A549 (cell line): ENCODE measurements around the gene CALR3.

ENCODE experiments used
- FOSL2 ChIP-seq, 2 experiments: fragments of 450-650 bp in 1 of 2; fragments of >200 bp in 1 of 2; sonication (Bioruptor Twin) in 1 of 2; formaldehyde crosslinking; IDR thresholded peaks; 2 replicates each; pipeline versions ENCODE4 v1.5.0 to v1.6.1; 2016 to 2020; ENCODE audit warnings: mild to moderate bottlenecking in 1 of 2, moderate library complexity in 1 of 2
- RAD21 ChIP-seq, 2 experiments: fragments of >200 bp in 1 of 2; sonication (Bioruptor Twin) in 1 of 2; formaldehyde crosslinking in 1 of 2; IDR thresholded peaks in 1 of 2; conservative IDR thresholded peaks in 1 of 2; 2 replicates in 1 of 2; 3 replicates in 1 of 2; pipeline ENCODE4 v1.6.1; 2012 to 2018; ENCODE audit warnings: inconsistent platforms in 1 of 2
- TF ChIP-seq, protein P1 (sequence below): fragments of 450-650 bp; IDR thresholded peaks from 2 replicates; pipeline ENCODE4 v1.6.1; 2014; ENCODE audit warnings: antibody characterized with exemption
- TF ChIP-seq, protein P2 (sequence below): fragments of >200 bp; sonication (Bioruptor Twin); formaldehyde crosslinking; IDR thresholded peaks from 3 replicates; pipeline ENCODE4 v1.5.1; 2016
- TF ChIP-seq, protein P3 (sequence below): IDR thresholded peaks from 2 replicates; pipeline ENCODE4 v1.6.1; 2012

DNA sequence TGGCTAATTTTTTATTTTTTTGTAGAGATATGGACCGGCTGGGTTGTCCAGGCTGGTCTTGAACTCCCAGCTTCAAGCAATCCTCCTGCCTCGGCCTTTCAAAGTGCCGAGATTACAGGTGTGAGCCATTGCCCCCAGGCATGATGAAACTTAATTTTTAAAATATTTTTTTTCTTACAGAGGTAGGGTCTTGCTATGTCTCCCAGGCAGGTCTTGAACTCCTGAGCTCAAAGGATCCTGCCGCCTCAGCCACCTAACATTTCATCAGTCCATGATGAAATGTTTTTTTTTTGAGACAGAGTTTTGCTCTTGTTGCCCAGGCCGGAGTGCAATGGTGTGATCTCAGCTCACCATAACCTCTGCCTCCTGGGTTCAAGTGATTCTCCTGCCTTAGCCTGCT lies 12.6 kb upstream of the CALR3 start:
- TF ChIP-seq, protein P1, sequence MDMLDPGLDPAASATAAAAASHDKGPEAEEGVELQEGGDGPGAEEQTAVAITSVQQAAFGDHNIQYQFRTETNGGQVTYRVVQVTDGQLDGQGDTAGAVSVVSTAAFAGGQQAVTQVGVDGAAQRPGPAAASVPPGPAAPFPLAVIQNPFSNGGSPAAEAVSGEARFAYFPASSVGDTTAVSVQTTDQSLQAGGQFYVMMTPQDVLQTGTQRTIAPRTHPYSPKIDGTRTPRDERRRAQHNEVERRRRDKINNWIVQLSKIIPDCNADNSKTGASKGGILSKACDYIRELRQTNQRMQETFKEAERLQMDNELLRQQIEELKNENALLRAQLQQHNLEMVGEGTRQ, result no peak
- no peak for TF ChIP-seq RAD21 (conservative IDR thresholded peaks at IDR 0.05 in 1 of 2, IDR thresholded peaks at IDR 0.05 in 1 of 2)
- TF ChIP-seq, protein P2, sequence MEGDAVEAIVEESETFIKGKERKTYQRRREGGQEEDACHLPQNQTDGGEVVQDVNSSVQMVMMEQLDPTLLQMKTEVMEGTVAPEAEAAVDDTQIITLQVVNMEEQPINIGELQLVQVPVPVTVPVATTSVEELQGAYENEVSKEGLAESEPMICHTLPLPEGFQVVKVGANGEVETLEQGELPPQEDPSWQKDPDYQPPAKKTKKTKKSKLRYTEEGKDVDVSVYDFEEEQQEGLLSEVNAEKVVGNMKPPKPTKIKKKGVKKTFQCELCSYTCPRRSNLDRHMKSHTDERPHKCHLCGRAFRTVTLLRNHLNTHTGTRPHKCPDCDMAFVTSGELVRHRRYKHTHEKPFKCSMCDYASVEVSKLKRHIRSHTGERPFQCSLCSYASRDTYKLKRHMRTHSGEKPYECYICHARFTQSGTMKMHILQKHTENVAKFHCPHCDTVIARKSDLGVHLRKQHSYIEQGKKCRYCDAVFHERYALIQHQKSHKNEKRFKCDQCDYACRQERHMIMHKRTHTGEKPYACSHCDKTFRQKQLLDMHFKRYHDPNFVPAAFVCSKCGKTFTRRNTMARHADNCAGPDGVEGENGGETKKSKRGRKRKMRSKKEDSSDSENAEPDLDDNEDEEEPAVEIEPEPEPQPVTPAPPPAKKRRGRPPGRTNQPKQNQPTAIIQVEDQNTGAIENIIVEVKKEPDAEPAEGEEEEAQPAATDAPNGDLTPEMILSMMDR, result no peak
- TF ChIP-seq FOSL2 (IDR thresholded peaks at IDR 0.05), result no peak
- TF ChIP-seq FOSL2 (CRISPR knock-in tag; IDR thresholded peaks at IDR 0.05), result no peak
- TF ChIP-seq, protein P3, sequence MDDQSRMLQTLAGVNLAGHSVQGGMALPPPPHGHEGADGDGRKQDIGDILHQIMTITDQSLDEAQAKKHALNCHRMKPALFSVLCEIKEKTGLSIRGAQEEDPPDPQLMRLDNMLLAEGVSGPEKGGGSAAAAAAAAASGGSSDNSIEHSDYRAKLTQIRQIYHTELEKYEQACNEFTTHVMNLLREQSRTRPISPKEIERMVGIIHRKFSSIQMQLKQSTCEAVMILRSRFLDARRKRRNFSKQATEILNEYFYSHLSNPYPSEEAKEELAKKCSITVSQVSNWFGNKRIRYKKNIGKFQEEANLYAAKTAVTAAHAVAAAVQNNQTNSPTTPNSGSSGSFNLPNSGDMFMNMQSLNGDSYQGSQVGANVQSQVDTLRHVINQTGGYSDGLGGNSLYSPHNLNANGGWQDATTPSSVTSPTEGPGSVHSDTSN, result no peak
